A549 (cell line): ENCODE measurements around the gene TBL1X.

Source experiments
- CBX2 ChIP-seq: fragments of 200-600 bp; sonication (generic); IDR thresholded peaks from 2 replicates; pipeline ENCODE4 v1.6.1; 2016; ENCODE audit warnings: low read depth, mild to moderate bottlenecking, borderline replicate concordance
- CHD2 ChIP-seq: fragments of 150-350 bp; IDR thresholded peaks from 2 replicates; pipeline ENCODE4 v1.6.1; 2014; ENCODE audit warnings: low read length; ENCODE audit not compliant: partially characterized antibody
- EP300 ChIP-seq, 2 experiments: fragments of >200 bp; sonication (Bioruptor Twin); formaldehyde crosslinking; IDR thresholded peaks; 2 replicates in 1 of 2; 3 replicates in 1 of 2; pipeline ENCODE4 v1.6.1; 2016 to 2017
- POLR2A ChIP-seq: IDR thresholded peaks from 2 replicates; pipeline ENCODE4 v1.6.1; 2012; ENCODE audit warnings: mild to moderate bottlenecking, low read length
- TF ChIP-seq, protein P1 (sequence below): IDR thresholded peaks from 2 replicates; pipeline ENCODE4 v1.6.1; 2012; ENCODE audit warnings: low read depth, borderline replicate concordance

DNA sequence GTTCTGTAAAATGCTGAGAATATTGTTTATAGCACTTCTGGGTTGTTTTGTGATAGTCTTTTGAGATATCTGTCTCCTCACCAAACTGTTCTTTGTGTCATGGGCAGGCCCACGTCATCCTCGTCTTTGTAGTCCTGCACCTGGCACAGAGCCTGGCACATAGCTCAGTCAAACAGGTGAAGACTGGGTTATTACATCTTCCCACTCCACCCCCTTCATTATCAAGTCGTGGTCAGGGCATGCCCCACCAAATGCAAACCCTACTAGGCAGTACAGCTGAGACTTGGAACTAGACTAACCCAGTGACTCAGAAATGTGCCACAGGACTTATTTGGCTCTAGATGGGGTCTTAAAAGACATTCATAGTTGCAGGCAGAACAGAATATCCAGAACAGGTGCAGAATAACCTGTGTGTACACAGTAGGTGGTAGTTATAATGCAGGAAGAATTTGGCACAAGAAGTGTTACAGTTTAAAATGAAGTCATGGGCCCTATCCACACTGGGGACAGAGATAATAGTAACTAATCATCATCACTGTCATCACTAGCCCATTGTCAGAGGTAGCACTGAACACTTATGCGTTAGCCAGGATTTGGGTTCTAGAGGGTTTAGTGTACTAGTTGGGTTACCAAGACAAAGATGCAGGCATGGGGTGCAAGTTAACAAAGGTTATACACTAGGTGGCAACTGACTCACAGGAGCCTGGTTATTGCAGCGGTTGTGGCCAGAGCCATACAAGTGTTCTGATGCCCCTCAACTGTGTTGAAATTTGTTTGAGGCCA lies 74.9 kb downstream of the TBL1X start:
- TF ChIP-seq CBX2: no peak
- TF ChIP-seq POLR2A: no peak
- no peak for TF ChIP-seq EP300 (IDR thresholded peaks at IDR 0.05)
- TF ChIP-seq, protein P1, sequence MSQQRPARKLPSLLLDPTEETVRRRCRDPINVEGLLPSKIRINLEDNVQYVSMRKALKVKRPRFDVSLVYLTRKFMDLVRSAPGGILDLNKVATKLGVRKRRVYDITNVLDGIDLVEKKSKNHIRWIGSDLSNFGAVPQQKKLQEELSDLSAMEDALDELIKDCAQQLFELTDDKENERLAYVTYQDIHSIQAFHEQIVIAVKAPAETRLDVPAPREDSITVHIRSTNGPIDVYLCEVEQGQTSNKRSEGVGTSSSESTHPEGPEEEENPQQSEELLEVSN: no peak
- TF ChIP-seq CHD2: no peak
